Midbrain (tissue), 1 donor: Measurements from ENCODE around the gene CDH23.

Experiments
- DNase-seq: peaks from one replicate; lab custom pipeline; 2025; lab: John Stamatoyannopoulos, UW

Gene CDH23

GRCh38 chr10:71537681-71538080 is 141.0 kb downstream of the CDH23 start:
- DNase-seq, result no peak

GRCh38 chr10:71538608-71539260 is 142.0 kb downstream of the CDH23 start:
- DNase-seq, result no peak

- DNase-seq, result no peak
Observed at GRCh38 chr10:71539442-71540118, 142.9 kb downstream of the CDH23 start.

- no peak for DNase-seq
Observed at GRCh38 chr10:71542478-71542877, 145.8 kb downstream of the CDH23 start.

- DNase-seq, result no peak
Observed at GRCh38 chr10:71543608-71544170, 147.0 kb downstream of the CDH23 start.

- no peak for DNase-seq
Observed at GRCh38 chr10:71545001-71545400, 148.3 kb downstream of the CDH23 start.

GRCh38 chr10:71546220-71546619 is 149.5 kb downstream of the CDH23 start:
- no peak for DNase-seq

GRCh38 chr10:71547312-71547711 is 150.6 kb downstream of the CDH23 start:
- DNase-seq, result no peak

- DNase-seq, result peak; percentile 12
Observed at GRCh38 chr10:71547876-71548846, 151.4 kb downstream of the CDH23 start.

- no peak for DNase-seq
Observed at GRCh38 chr10:71549766-71550533, 153.2 kb downstream of the CDH23 start.

- no peak for DNase-seq
Observed at GRCh38 chr10:71550628-71551027, 153.9 kb downstream of the CDH23 start.

- DNase-seq, result no peak
Observed at GRCh38 chr10:71551970-71552369, 155.2 kb downstream of the CDH23 start.

- no peak for DNase-seq
Observed at GRCh38 chr10:71553432-71553831, 156.7 kb downstream of the CDH23 start.

GRCh38 chr10:71554671-71555070 is 158.0 kb downstream of the CDH23 start:
- no peak for DNase-seq

GRCh38 chr10:71555087-71555723 is 158.5 kb downstream of the CDH23 start:
- DNase-seq, result no peak

GRCh38 chr10:71555724-71556119 is 159.0 kb downstream of the CDH23 start:
- no peak for DNase-seq

- DNase-seq, result no peak
Observed at GRCh38 chr10:71558991-71559390, 162.3 kb downstream of the CDH23 start.

GRCh38 chr10:71561003-71561574 is 164.4 kb downstream of the CDH23 start:
- DNase-seq, result no peak

GRCh38 chr10:71562181-71562580 is 165.5 kb downstream of the CDH23 start:
- DNase-seq, result no peak

- DNase-seq, result no peak
Observed at GRCh38 chr10:71562904-71563303, 166.2 kb downstream of the CDH23 start.
